ENCODE data around the gene MPHOSPH9.

The MPHOSPH9 gene

GRCh38 chr12:123266679-123267277 lies 33.8 kb upstream of the MPHOSPH9 start:
- H3K27ac ChIP-seq = no peak overlapping the region; the same call in 1 of the 2 replicates

GRCh38 chr12:123265851-123266678 lies 33.1 kb upstream of the MPHOSPH9 start:
- H3K27ac ChIP-seq = no peak overlapping the region
- TF ChIP-seq ZFX (IDR thresholded peaks at IDR 0.05; ENCODE audit: borderline replicate concordance) (no peak), CTCF (IDR thresholded peaks at IDR 0.05) (no peak)

More at GRCh38 chr12:123266679-123267277, 33.8 kb upstream of the MPHOSPH9 start:
- TF ChIP-seq ZFX (IDR thresholded peaks at IDR 0.05; ENCODE audit: borderline replicate concordance) (no peak), CTCF (IDR thresholded peaks at IDR 0.05) (no peak)

GRCh38 chr12:123264642-123265041 lies 31.7 kb upstream of the MPHOSPH9 start:
- H3K27ac ChIP-seq = no peak overlapping the region
- TF ChIP-seq ZFX (IDR thresholded peaks at IDR 0.05; ENCODE audit: borderline replicate concordance) (no peak), CTCF (IDR thresholded peaks at IDR 0.05) (peak; percentile 18)

GRCh38 chr12:123263196-123263817 lies 30.4 kb upstream of the MPHOSPH9 start:
- no peak overlapping the region for H3K27ac ChIP-seq

GRCh38 chr12:123261196-123261595 lies 28.3 kb upstream of the MPHOSPH9 start:
- 0 out of 2 replicates have a peak overlapping the region, but pooled peaks have one; percentile 69 for H3K27ac ChIP-seq

More at GRCh38 chr12:123263196-123263817, 30.4 kb upstream of the MPHOSPH9 start:
- TF ChIP-seq ZFX (IDR thresholded peaks at IDR 0.05; ENCODE audit: borderline replicate concordance) (no peak), CTCF (IDR thresholded peaks at IDR 0.05) (no peak)

GRCh38 chr12:123260081-123260480 lies 27.1 kb upstream of the MPHOSPH9 start:
- peak overlapping the region; percentile 69 for H3K27ac ChIP-seq
- TF ChIP-seq CTCF (IDR thresholded peaks at IDR 0.05) = no peak
- no peak for TF ChIP-seq ZFX (IDR thresholded peaks at IDR 0.05; ENCODE audit: borderline replicate concordance)

More at GRCh38 chr12:123261196-123261595, 28.3 kb upstream of the MPHOSPH9 start:
- TF ChIP-seq ZFX (IDR thresholded peaks at IDR 0.05; ENCODE audit: borderline replicate concordance) = no peak
- no peak for TF ChIP-seq CTCF (IDR thresholded peaks at IDR 0.05)

All from 22Rv1 (cell line).